Osteoblast (primary cell): ENCODE results near the gene CHKB. TPM values are rescaled to one million over a fixed set of nuclear protein-coding genes. Genes with fewer than 3 reads are reported as not detected.

Experiments used
- DNase-seq: peaks from one replicate; pipeline ENCODE4 v3.0.0; 2011; ENCODE audit warnings: low spot score, mixed read lengths; ENCODE audit not compliant: insufficient read length; ENCODE audit errors: missing footprints
- H2AFZ ChIP-seq: 2 replicates; pipeline ENCODE4 v1.6.0; 2011; ENCODE audit warnings: mild to moderate bottlenecking, low read length
- H3K27ac ChIP-seq: 2 replicates; pipeline ENCODE4 v1.5.1; 2011; ENCODE audit warnings: mild to moderate bottlenecking, low read depth, low read length, moderate library complexity
- H3K27me3 ChIP-seq: 2 replicates; pipeline ENCODE4 v1.6.0; 2012; ENCODE audit warnings: mild to moderate bottlenecking, control low read depth, inconsistent platforms, low read length, moderate library complexity; ENCODE audit not compliant: insufficient read depth
- H3K36me3 ChIP-seq: 2 replicates; pipeline ENCODE4 v1.5.1; 2011; ENCODE audit warnings: mild to moderate bottlenecking, low read length, control low read depth, moderate library complexity; ENCODE audit not compliant: insufficient read depth
- H3K4me1 ChIP-seq: 2 replicates; pipeline ENCODE4 v1.5.1; 2011; ENCODE audit warnings: mild to moderate bottlenecking, low read length, control low read depth, moderate library complexity; ENCODE audit not compliant: insufficient read depth
- H3K4me2 ChIP-seq: 2 replicates; pipeline ENCODE4 v1.6.0; 2011; ENCODE audit warnings: mild to moderate bottlenecking, low read length; ENCODE audit not compliant: insufficient read depth
- H3K4me3 ChIP-seq: fragments of 200-600 bp; sonication (generic); 3 replicates; pipeline ENCODE4 v1.5.1; 2012; ENCODE audit warnings: mild to moderate bottlenecking, low read length, inconsistent platforms; ENCODE audit not compliant: insufficient read depth
- H3K79me2 ChIP-seq: 2 replicates; pipeline ENCODE4 v1.6.0; 2012; ENCODE audit warnings: mild to moderate bottlenecking, low read length, control low read depth, inconsistent platforms; ENCODE audit not compliant: insufficient read depth
- H3K9me3 ChIP-seq: 2 replicates; pipeline ENCODE4 v1.5.1; 2011; ENCODE audit warnings: low read depth, low read length, control low read depth
- H4K20me1 ChIP-seq: 2 replicates; pipeline ENCODE4 v1.6.0; 2012; ENCODE audit warnings: mild to moderate bottlenecking, low read length, control low read depth; ENCODE audit not compliant: insufficient read depth
- total RNA-seq: library from RNA; depleted of rRNA; stranded (reverse); fragments of >200 nt; gene quantifications from 2 replicates; pipeline ENCODE4 v1.2.3, GENCODE V29; 2012
- TF ChIP-seq, protein P1 (sequence below): IDR thresholded peaks from 2 replicates; pipeline ENCODE4 v1.5.1; 2011; ENCODE audit warnings: mild to moderate bottlenecking, low read depth, low read length, moderate library complexity; ENCODE audit errors: extremely low read depth

Gene CHKB
- total RNA-seq, 1 donor, result 28.6 TPM

DNA sequence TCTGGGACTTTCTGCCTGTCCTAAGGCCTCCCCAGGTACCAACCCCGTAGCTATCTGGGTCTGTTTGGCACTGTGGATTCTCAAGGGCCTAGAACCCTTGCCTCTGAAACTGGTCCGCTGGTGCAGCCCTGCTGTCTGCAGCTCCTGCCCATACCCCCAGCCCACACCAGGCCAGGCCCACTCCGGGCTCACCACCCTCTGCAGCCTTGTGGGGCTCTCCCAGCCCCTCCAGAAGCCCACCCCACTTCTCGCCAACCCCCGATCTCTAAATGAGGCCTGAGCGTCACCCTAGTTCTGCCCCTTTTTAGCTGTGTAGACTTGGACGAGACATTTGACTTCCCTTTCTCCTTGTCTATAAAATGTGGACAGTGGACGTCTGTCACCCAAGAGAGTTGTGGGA is 32.3 kb downstream of the CHKB start:
- Histone ChIP-seq H3K4me3 (no peak overlapping the region), H3K79me2 (no peaks in the 10 kb centered on the region), H2AFZ (no peak overlapping the region), H3K9me3 (no peaks in the 10 kb centered on the region), H3K36me3 (no peaks in the 10 kb centered on the region), H3K27me3 (peaks cover 46% of the 10 kb centered on the region), H3K4me2 (no peak overlapping the region), H3K4me1 (no peaks in the 10 kb centered on the region), H4K20me1 (no peaks in the 10 kb centered on the region), H3K27ac (no peak overlapping the region)
- TF ChIP-seq, protein P1, sequence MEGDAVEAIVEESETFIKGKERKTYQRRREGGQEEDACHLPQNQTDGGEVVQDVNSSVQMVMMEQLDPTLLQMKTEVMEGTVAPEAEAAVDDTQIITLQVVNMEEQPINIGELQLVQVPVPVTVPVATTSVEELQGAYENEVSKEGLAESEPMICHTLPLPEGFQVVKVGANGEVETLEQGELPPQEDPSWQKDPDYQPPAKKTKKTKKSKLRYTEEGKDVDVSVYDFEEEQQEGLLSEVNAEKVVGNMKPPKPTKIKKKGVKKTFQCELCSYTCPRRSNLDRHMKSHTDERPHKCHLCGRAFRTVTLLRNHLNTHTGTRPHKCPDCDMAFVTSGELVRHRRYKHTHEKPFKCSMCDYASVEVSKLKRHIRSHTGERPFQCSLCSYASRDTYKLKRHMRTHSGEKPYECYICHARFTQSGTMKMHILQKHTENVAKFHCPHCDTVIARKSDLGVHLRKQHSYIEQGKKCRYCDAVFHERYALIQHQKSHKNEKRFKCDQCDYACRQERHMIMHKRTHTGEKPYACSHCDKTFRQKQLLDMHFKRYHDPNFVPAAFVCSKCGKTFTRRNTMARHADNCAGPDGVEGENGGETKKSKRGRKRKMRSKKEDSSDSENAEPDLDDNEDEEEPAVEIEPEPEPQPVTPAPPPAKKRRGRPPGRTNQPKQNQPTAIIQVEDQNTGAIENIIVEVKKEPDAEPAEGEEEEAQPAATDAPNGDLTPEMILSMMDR, result no peak
- peak; percentile 66 for DNase-seq

DNA sequence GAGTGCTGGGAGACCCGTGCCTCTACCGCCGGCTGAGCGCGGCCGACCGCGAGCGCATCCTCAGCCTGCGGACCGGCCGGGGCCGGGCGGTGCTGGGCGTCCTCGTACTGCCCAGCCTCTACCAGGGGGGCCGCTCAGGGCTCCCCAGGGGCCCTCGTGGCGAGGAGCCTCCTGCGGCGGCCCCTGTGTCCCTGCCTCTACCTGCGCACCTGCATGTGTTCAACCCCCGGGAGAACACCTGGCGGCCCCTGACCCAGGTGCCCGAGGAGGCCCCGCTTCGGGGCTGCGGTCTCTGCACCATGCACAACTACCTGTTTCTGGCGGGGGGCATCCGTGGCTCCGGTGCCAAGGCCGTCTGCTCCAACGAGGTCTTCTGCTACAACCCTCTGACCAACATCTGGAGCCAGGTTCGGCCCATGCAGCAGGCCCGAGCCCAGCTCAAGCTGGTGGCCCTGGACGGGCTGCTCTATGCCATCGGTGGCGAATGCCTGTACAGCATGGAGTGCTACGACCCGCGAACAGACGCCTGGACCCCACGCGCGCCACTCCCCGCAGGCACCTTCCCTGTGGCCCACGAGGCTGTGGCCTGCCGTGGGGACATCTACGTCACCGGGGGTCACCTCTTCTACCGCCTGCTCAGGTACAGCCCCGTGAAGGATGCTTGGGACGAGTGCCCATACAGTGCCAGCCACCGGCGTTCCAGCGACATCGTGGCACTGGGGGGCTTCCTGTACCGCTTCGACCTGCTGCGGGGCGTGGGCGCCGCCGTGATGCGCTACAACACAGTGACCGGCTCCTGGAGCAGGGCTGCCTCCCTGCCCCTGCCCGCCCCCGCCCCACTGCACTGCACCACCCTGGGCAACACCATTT is 33.5 kb downstream of the CHKB start:
- peaks cover 53% of the 10 kb centered on the region for H3K27me3 ChIP-seq
- no peak overlapping the region for H3K4me2 ChIP-seq
- H3K27ac ChIP-seq, result no peak overlapping the region

DNA sequence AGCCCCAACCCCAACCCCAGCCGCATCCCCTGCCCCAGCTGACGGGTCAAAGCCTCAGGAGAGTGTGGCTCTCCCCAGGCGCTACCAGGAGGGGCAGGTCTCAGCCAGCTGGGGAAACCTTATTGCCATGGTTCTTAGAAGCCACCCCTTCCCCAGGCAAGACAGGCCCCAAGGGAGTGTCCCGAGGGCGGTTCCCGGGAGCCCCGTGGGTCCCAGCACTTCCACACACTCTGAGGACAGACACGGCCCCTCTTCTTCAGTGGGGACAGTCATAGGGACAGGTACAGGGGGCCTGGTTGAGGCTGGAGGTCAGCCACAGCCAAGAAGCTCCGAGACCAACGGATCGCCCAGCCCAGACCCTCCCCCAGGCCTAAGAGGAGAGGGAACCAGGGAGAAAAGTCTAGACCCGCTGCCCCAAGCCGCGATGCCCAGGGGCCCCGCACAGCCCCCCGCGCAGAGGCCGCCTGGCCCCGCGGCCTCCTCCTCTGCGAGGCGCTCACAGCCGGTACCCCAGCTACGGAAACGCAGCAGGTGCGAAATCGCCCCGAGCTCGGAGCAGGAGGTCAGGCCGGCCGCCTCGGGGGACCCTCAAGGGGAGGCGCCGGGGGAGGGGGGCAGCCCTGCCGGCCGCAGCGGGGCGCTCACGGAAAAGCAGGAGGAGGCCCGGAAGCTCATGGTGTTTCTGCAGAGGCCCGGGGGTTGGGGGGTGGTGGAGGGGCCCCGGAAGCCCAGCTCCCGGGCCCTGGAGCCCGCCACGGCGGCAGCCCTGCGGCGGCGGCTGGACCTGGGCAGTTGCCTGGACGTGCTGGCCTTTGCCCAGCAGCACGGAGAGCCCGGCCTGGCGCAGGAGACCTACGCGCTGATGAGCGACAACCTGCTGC is 34.4 kb downstream of the CHKB start:
- Histone ChIP-seq H4K20me1 (no peaks in the 10 kb centered on the region), H3K27ac (no peak overlapping the region), H3K36me3 (no peaks in the 10 kb centered on the region), H2AFZ (no peak overlapping the region), H3K9me3 (no peaks in the 10 kb centered on the region), H3K79me2 (no peaks in the 10 kb centered on the region), H3K27me3 (peaks cover 53% of the 10 kb centered on the region), H3K4me1 (no peaks in the 10 kb centered on the region), H3K4me3 (no peak overlapping the region), H3K4me2 (no peak overlapping the region)
- TF ChIP-seq, protein P1, result no peak
- DNase-seq, result peak; percentile 91

More for the DNA sequence above, 33.5 kb downstream of the CHKB start:
- peak; percentile 86 for DNase-seq
- H2AFZ ChIP-seq, result no peak overlapping the region
- H3K79me2 ChIP-seq, result no peaks in the 10 kb centered on the region
- no peaks in the 10 kb centered on the region for H3K9me3 ChIP-seq
- TF ChIP-seq, protein P1, result no peak
- no peaks in the 10 kb centered on the region for H3K4me1 ChIP-seq
- H3K4me3 ChIP-seq, result no peak overlapping the region
- no peaks in the 10 kb centered on the region for H4K20me1 ChIP-seq
- no peaks in the 10 kb centered on the region for H3K36me3 ChIP-seq
